ENCODE measurements around the gene TAGLN3.
"Not testable (repeated sequence)": the region's sequence is repeated elsewhere in the genome, so short reads cannot be mapped to it uniquely, and the experiment has no call there.

TAGLN3 gene

GRCh38 chr3:112035241-112035640 is 36.5 kb downstream of the TAGLN3 start:
- Mint-ChIP-seq H3K27me3 (peaks cover 3% of the 10 kb centered on the region), H3K27ac (no peak overlapping the region), H3K9me3 (peaks cover 1% of the 10 kb centered on the region), H3K36me3 (peaks cover 2% of the 10 kb centered on the region), H3K4me1 (peaks cover 4% of the 10 kb centered on the region), H3K4me3 (no peak overlapping the region)
- DNase-seq (ENCODE audit: low spot score in 2 of 2) (no peak), ATAC-seq (ENCODE audit: low read depth) (no peak)

- not testable (repeated sequence) for H3K4me3 Mint-ChIP-seq; DNase-seq (ENCODE audit: low spot score in 2 of 2); H3K27me3 Mint-ChIP-seq; H3K36me3 Mint-ChIP-seq; H3K9me3 Mint-ChIP-seq; H3K4me1 Mint-ChIP-seq; ATAC-seq (ENCODE audit: low read depth); H3K27ac Mint-ChIP-seq
Measured at GRCh38 chr3:112037194-112037593, 38.5 kb downstream of the TAGLN3 start.

GRCh38 chr3:112038863-112039262 is 40.1 kb downstream of the TAGLN3 start:
- Mint-ChIP-seq H3K36me3 (no peaks in the 10 kb centered on the region), H3K27ac (no peak overlapping the region), H3K4me3 (no peak overlapping the region), H3K4me1 (peaks cover 4% of the 10 kb centered on the region), H3K9me3 (no peaks in the 10 kb centered on the region), H3K27me3 (peaks cover 2% of the 10 kb centered on the region)
- DNase-seq (ENCODE audit: low spot score in 2 of 2), result no peak
- ATAC-seq (ENCODE audit: low read depth), result peak; percentile 78

GRCh38 chr3:112041321-112041720 is 42.6 kb downstream of the TAGLN3 start:
- Mint-ChIP-seq H3K27me3 (no peaks in the 10 kb centered on the region), H3K9me3 (no peaks in the 10 kb centered on the region)
- no peak for ATAC-seq (ENCODE audit: low read depth)

GRCh38 chr3:112042842-112043280 is 44.1 kb downstream of the TAGLN3 start:
- no peaks in the 10 kb centered on the region for H3K27me3 Mint-ChIP-seq
- DNase-seq (ENCODE audit: low spot score in 2 of 2) (no peak), ATAC-seq (ENCODE audit: low read depth) (no peak)
- no peak overlapping the region for H3K4me3 Mint-ChIP-seq
- no peak overlapping the region for H3K27ac Mint-ChIP-seq
- H3K4me1 Mint-ChIP-seq, result peaks cover 4% of the 10 kb centered on the region
- no peaks in the 10 kb centered on the region for H3K36me3 Mint-ChIP-seq
- no peaks in the 10 kb centered on the region for H3K9me3 Mint-ChIP-seq

More at GRCh38 chr3:112041321-112041720, 42.6 kb downstream of the TAGLN3 start:
- H3K4me1 Mint-ChIP-seq, result peaks cover 4% of the 10 kb centered on the region
- H3K27ac Mint-ChIP-seq, result no peak overlapping the region
- no peaks in the 10 kb centered on the region for H3K36me3 Mint-ChIP-seq
- no peak for DNase-seq (ENCODE audit: low spot score in 2 of 2)
- H3K4me3 Mint-ChIP-seq, result no peak overlapping the region

- Mint-ChIP-seq H3K4me1 (peaks cover 4% of the 10 kb centered on the region), H3K4me3 (no peak overlapping the region), H3K27ac (no peak overlapping the region), H3K9me3 (no peaks in the 10 kb centered on the region), H3K36me3 (no peaks in the 10 kb centered on the region), H3K27me3 (peaks cover 1% of the 10 kb centered on the region)
- DNase-seq (ENCODE audit: low spot score in 2 of 2), result peak; percentile 19 to 51
- ATAC-seq (ENCODE audit: low read depth), result peak; percentile 86
Measured at GRCh38 chr3:112043621-112044201, 45.0 kb downstream of the TAGLN3 start.

- H3K9me3 Mint-ChIP-seq, result no peaks in the 10 kb centered on the region
- no peak overlapping the region for H3K27ac Mint-ChIP-seq
- H3K36me3 Mint-ChIP-seq, result no peaks in the 10 kb centered on the region
- no peaks in the 10 kb centered on the region for H3K4me1 Mint-ChIP-seq
- DNase-seq (ENCODE audit: low spot score in 2 of 2) (no peak), ATAC-seq (ENCODE audit: low read depth) (no peak)
- no peak overlapping the region for H3K4me3 Mint-ChIP-seq
- H3K27me3 Mint-ChIP-seq, result peaks cover 2% of the 10 kb centered on the region
Measured at GRCh38 chr3:112046599-112046998, 47.9 kb downstream of the TAGLN3 start.

GRCh38 chr3:112047264-112047663 is 48.5 kb downstream of the TAGLN3 start:
- DNase-seq (ENCODE audit: low spot score in 2 of 2), result no peak
- no peak overlapping the region for H3K4me3 Mint-ChIP-seq
- H3K27me3 Mint-ChIP-seq, result peaks cover 8% of the 10 kb centered on the region
- no peaks in the 10 kb centered on the region for H3K36me3 Mint-ChIP-seq
- no peaks in the 10 kb centered on the region for H3K4me1 Mint-ChIP-seq
- H3K27ac Mint-ChIP-seq, result no peak overlapping the region
- no peak for ATAC-seq (ENCODE audit: low read depth)
- H3K9me3 Mint-ChIP-seq, result no peaks in the 10 kb centered on the region

- Mint-ChIP-seq H3K4me1 (no peaks in the 10 kb centered on the region), H3K4me3 (no peak overlapping the region), H3K9me3 (no peaks in the 10 kb centered on the region), H3K27me3 (peaks cover 8% of the 10 kb centered on the region), H3K36me3 (no peaks in the 10 kb centered on the region), H3K27ac (no peak overlapping the region)
- ATAC-seq (ENCODE audit: low read depth), result no peak
- no peak for DNase-seq (ENCODE audit: low spot score in 2 of 2)
Measured at GRCh38 chr3:112048911-112049310, 50.2 kb downstream of the TAGLN3 start.

GRCh38 chr3:112053229-112053628 is 54.5 kb downstream of the TAGLN3 start:
- ATAC-seq (ENCODE audit: low read depth) (no peak), DNase-seq (ENCODE audit: low spot score in 2 of 2) (no peak)
- Mint-ChIP-seq H3K27ac (no peak overlapping the region), H3K9me3 (no peaks in the 10 kb centered on the region), H3K36me3 (no peaks in the 10 kb centered on the region), H3K27me3 (peaks cover 15% of the 10 kb centered on the region), H3K4me1 (no peaks in the 10 kb centered on the region), H3K4me3 (no peak overlapping the region)

- Mint-ChIP-seq H3K4me1 (no peaks in the 10 kb centered on the region), H3K9me3 (peaks cover 3% of the 10 kb centered on the region), H3K27me3 (peaks cover 16% of the 10 kb centered on the region), H3K4me3 (no peak overlapping the region), H3K36me3 (peaks cover 4% of the 10 kb centered on the region), H3K27ac (no peak overlapping the region)
- DNase-seq (ENCODE audit: low spot score in 2 of 2) (no peak), ATAC-seq (ENCODE audit: low read depth) (no peak)
Measured at GRCh38 chr3:112056451-112056929, 57.8 kb downstream of the TAGLN3 start.

GRCh38 chr3:112059497-112059896 is 60.8 kb downstream of the TAGLN3 start:
- no peaks in the 10 kb centered on the region for H3K4me1 Mint-ChIP-seq
- H3K4me3 Mint-ChIP-seq, result no peak overlapping the region
- peaks cover 3% of the 10 kb centered on the region for H3K9me3 Mint-ChIP-seq
- H3K27me3 Mint-ChIP-seq, result peaks cover 7% of the 10 kb centered on the region
- H3K36me3 Mint-ChIP-seq, result peaks cover 4% of the 10 kb centered on the region
- ATAC-seq (ENCODE audit: low read depth) (no peak), DNase-seq (ENCODE audit: low spot score in 2 of 2) (no peak)
- no peak overlapping the region for H3K27ac Mint-ChIP-seq

- peaks cover 4% of the 10 kb centered on the region for H3K36me3 Mint-ChIP-seq
- peaks cover 3% of the 10 kb centered on the region for H3K9me3 Mint-ChIP-seq
- no peak overlapping the region for H3K27ac Mint-ChIP-seq
- no peak for ATAC-seq (ENCODE audit: low read depth)
- DNase-seq (ENCODE audit: low spot score in 2 of 2), result no peak
- H3K4me1 Mint-ChIP-seq, result no peaks in the 10 kb centered on the region
- H3K27me3 Mint-ChIP-seq, result peaks cover 4% of the 10 kb centered on the region
- H3K4me3 Mint-ChIP-seq, result no peak overlapping the region
Measured at GRCh38 chr3:112061152-112061551, 62.4 kb downstream of the TAGLN3 start.

Data from memory B cell (primary cell).